ENCODE results near the gene GTF3C1. TPM values are rescaled to one million over a fixed set of nuclear protein-coding genes. Genes with fewer than 3 reads are reported as not detected.

GTF3C1 gene
- total RNA-seq, 1 donor from 2014 or later = 57.1 TPM

DNA sequence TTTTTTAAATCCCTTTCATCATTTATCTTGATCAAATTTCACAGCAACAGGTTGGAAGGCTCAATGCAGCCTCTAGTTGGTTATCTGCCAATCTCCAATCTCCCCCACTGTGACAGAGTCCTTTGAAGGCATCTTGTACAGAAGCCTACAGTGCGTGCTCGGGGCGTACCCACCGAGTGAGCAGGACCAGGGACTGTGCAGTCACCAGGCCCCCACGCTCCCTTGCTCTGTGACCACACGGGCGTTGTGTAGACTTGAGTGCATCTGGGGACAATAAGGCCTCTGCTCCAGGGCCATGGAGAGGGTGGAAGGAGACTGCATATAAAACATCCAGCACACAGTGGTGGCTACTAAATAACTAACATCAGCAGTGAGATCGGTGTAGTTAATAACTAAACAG, 63.4 kb downstream of the GTF3C1 start:
- H3K4me3 ChIP-seq = no peak overlapping the region
- no peaks in the 10 kb centered on the region for H3K4me1 ChIP-seq
- ATAC-seq = no peak
- no peak for DNase-seq
- H3K27ac ChIP-seq = no peak overlapping the region
- intact Hi-C loops (cut with DNase I) = no loop called here
- H3K9me3 ChIP-seq = no peaks in the 10 kb centered on the region
- H3K36me3 ChIP-seq = peaks cover 100% of the 10 kb centered on the region
- TF ChIP-seq, protein P1, sequence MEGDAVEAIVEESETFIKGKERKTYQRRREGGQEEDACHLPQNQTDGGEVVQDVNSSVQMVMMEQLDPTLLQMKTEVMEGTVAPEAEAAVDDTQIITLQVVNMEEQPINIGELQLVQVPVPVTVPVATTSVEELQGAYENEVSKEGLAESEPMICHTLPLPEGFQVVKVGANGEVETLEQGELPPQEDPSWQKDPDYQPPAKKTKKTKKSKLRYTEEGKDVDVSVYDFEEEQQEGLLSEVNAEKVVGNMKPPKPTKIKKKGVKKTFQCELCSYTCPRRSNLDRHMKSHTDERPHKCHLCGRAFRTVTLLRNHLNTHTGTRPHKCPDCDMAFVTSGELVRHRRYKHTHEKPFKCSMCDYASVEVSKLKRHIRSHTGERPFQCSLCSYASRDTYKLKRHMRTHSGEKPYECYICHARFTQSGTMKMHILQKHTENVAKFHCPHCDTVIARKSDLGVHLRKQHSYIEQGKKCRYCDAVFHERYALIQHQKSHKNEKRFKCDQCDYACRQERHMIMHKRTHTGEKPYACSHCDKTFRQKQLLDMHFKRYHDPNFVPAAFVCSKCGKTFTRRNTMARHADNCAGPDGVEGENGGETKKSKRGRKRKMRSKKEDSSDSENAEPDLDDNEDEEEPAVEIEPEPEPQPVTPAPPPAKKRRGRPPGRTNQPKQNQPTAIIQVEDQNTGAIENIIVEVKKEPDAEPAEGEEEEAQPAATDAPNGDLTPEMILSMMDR (IDR thresholded peaks at IDR 0.05) = no peak
- no peaks in the 10 kb centered on the region for H3K27me3 ChIP-seq (ENCODE audit: low read depth)

- peaks cover 100% of the 10 kb centered on the region for H3K36me3 ChIP-seq
- no peaks in the 10 kb centered on the region for H3K27me3 ChIP-seq (ENCODE audit: low read depth)
- TF ChIP-seq, protein P1 (IDR thresholded peaks at IDR 0.05) = no peak
- H3K9me3 ChIP-seq = no peaks in the 10 kb centered on the region
- DNase-seq = no peak
- H3K27ac ChIP-seq = no peak overlapping the region
- H3K4me1 ChIP-seq = no peaks in the 10 kb centered on the region
- no peak for ATAC-seq
- H3K4me3 ChIP-seq = no peak overlapping the region
- intact Hi-C loops (cut with DNase I) = no loop called here
Observed at GRCh38 chr16:27485811-27486210, 63.9 kb downstream of the GTF3C1 start.

GRCh38 chr16:27485126-27485525, 64.6 kb downstream of the GTF3C1 start:
- intact Hi-C loops (cut with DNase I) = no loop called here
- TF ChIP-seq, protein P1 (IDR thresholded peaks at IDR 0.05) = no peak
- Histone ChIP-seq H3K36me3 (peaks cover 100% of the 10 kb centered on the region), H3K27me3 (ENCODE audit: low read depth) (no peaks in the 10 kb centered on the region), H3K9me3 (no peaks in the 10 kb centered on the region), H3K4me3 (no peak overlapping the region), H3K4me1 (no peaks in the 10 kb centered on the region), H3K27ac (no peak overlapping the region)
- ATAC-seq (no peak), DNase-seq (no peak)

DNA sequence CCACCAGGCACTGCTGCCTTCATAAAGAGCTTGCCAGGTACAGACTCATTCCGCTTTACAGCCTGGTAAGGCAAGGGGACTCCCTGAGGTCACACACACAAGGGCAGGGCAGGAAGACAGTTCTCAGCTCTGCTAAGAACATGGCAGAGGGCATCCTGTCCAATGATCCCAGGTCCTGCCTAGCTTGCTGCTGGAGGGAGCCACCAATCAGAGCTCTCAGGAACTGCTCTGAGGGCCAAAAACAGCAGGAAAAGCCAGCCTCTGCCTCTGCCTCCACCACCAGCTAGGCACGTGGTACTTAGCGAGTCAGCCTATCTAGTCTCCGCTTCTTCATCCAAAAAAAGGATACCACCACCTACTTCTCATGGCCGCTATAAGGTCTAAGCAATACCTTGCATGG, 66.1 kb downstream of the GTF3C1 start:
- intact Hi-C loops (cut with DNase I) = no loop called here
- no peak overlapping the region for H3K27ac ChIP-seq
- TF ChIP-seq, protein P1 (IDR thresholded peaks at IDR 0.05) = no peak
- no peaks in the 10 kb centered on the region for H3K9me3 ChIP-seq
- DNase-seq = no peak
- no peak for ATAC-seq
- no peaks in the 10 kb centered on the region for H3K27me3 ChIP-seq (ENCODE audit: low read depth)
- H3K4me1 ChIP-seq = no peaks in the 10 kb centered on the region
- peaks cover 100% of the 10 kb centered on the region for H3K36me3 ChIP-seq
- H3K4me3 ChIP-seq = no peak overlapping the region

DNA sequence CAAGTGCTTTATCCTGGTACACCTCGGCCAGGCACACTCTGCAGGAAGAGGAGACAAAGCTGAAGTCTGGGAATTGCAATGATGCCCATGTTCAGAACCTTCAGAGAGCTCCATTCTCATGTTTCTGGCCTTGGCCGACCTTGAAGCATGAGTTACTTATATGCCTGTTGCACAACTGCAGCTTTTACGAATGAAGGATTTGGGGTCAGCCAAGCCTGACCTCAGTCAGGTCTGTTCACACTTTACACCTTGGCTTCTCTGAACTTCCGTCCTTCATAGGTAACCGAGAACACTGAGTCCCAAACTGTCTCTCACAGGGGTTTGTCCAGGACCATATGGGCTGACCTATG, 66.7 kb downstream of the GTF3C1 start:
- Histone ChIP-seq H3K27ac (no peak overlapping the region), H3K9me3 (no peaks in the 10 kb centered on the region), H3K4me3 (no peak overlapping the region), H3K4me1 (no peaks in the 10 kb centered on the region), H3K36me3 (peaks cover 100% of the 10 kb centered on the region), H3K27me3 (ENCODE audit: low read depth) (no peaks in the 10 kb centered on the region)
- ATAC-seq = no peak
- no peak for DNase-seq
- TF ChIP-seq, protein P1 (IDR thresholded peaks at IDR 0.05) = no peak
- intact Hi-C loops (cut with DNase I) = no loop called here
